Raji (cell line): ENCODE measurements around the gene TMEM169.

Source experiments
- POLR2A ChIP-seq: IDR thresholded peaks from 2 replicates; pipeline ENCODE4 v1.6.1; 2011; ENCODE audit warnings: low read depth, low read length, control low read depth; ENCODE audit not compliant: insufficient read depth

The TMEM169 gene

DNA sequence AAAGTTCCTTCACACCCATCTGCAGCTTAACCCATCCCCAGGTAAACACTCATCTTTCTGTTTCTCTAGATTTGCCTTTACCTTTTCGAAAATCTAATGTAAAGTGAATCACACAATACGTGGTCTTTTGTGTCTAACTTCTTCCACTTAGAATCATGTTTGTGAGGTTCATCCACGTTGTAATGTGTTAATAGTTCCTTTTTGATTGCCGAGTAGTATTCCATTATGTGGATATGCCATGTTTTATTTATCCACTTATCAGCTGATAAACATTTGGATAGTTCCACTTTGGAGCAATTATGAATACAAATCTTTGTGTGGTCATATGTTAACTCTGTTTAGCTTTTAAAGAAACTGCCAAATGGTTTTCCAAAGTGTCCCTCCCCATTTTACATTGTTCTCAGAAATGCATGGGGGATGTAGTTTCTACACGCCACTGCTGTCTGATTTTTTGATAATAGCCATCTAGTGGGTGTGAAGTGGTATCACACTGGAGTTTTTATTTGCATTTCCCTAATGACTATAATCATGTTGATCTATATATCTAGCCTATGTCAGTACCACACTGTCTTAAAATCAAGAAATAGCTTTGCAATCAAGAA, 22.4 kb upstream of the TMEM169 start:
- no peak for TF ChIP-seq POLR2A

DNA sequence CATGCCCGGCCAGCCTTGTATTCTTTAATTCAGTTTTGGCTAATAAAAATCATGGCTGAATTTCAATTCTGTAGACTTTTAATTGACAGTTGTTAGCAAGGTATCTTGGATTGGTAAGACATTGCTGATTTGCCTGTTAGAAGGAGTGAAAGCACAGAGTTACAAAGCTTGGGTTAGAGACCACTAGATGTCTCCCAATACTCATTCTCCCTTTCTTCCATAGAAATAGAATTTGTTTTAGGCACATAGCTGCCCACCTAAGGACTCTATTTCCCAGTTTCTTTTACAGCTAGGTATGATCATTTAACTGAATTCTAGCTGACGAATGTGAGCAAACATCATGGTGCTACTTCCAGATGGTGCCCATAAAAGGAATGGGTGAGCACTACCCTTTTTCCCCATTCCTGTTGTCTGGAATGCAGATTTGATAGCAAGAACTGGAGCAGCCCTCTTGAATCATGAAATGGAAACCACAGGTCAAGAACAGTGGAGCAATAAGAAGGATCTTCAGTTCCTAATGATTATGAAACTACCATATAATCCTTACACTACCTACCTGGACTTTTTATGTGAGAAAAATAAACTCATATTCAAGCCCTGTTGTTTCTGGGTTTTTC, 17.6 kb upstream of the TMEM169 start:
- TF ChIP-seq POLR2A: no peak

DNA sequence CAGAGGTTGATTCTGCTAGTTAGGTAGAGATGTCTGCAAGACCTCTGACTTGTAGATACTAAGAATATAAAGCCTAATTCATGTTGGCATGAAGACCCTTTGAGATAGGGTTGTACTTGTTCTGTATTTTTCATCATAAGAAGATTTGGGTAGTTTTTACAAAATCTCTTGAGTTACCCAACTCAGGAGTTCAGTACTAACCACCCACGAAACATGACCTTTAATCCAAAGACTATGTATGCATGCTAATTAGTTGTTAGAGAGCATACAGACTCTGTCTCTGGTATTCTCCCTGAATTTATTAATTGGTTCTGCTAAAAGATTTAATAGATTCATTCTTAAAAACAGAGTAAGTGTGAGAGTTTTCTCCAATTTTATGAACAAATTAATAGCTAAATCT, 17.1 kb upstream of the TMEM169 start:
- no peak for TF ChIP-seq POLR2A

DNA sequence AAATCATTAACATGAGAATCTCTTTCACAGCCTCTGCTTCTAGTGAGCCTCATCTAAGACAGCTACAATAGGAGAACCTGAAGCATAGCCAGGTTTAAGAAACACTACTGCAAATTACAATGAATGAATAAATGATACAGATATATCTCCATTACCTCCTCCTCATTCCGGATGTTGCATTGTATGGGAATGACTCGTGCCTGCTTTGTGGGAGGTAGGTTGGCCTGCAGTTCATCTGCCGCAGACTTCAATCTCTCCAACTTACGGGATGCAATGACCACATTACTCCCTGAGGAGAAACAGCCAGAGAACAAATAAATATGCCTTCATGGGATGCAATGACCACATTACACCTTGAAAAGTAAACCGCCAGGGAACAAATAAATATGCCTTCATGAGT, 15.5 kb upstream of the TMEM169 start:
- TF ChIP-seq POLR2A: no peak

DNA sequence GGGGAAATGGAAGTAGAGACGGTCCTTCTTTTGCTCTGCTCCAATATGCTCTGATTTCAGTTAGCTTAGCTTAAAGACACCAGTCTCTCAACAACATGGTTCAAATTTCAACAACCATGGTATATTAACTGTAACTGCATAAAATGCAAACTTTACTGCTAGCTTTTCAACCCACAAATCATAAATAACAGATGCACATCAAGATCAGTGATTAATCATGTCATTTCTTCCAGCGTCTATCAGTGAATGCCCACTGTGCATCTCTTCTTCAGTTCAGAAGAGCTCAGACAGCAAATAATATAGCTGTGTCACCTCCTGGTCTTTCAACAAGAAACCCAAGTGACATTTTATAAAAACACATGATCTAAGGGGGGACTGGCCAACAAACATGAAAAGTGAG, 12.7 kb upstream of the TMEM169 start:
- no peak for TF ChIP-seq POLR2A

DNA sequence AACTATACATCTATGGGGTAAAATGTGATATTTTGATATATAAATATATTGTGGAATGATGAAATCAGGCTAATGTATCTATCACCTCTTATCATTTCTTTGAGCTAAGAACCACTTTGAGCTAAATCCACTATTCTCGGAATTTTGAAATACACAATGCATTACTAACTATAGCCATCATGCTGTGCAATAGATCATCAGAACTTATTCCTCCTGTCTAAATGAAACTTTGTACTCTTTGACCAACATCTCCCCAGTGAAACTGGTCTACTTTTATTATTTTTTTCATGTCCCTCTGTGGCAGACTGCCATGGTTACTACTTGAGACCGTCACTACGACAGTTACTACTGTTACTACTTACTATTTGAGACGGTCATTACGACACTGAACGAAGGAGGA, 11.5 kb upstream of the TMEM169 start:
- TF ChIP-seq POLR2A: no peak

DNA sequence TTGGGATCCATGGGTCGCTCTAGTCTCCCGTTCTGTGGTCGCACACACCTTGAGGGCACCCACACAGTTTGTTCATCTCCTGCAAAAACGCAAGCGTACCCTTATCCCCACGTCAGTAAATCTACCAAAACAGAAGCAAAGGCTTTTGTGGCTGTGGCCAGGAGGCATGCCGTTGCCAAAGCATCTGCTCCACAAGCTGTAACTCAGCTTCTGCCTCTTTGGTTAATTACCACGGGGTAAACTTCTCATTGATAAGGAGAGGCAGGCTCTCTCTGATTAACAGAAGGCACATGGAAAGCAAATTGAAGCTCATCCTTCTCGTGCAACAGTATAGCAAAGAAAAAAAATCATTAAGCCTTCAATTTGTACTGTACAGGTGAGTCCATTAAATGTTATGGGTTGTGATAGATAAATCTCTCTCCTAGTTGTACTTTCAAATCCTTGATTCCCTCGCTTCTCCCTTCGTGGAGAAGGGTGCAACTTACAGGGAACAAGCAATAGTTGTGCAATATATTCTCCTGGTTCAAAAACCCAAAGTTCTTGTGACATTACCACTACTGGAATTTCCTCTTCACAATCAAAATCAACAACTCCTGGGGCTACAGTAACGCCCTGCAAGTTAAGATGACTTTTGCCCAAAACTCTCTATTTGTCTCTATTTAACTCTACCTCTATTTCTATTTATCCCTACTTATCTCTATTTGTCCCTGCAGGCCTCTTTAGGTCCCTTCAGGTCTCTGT, 10.4 kb upstream of the TMEM169 start:
- TF ChIP-seq POLR2A: no peak

DNA sequence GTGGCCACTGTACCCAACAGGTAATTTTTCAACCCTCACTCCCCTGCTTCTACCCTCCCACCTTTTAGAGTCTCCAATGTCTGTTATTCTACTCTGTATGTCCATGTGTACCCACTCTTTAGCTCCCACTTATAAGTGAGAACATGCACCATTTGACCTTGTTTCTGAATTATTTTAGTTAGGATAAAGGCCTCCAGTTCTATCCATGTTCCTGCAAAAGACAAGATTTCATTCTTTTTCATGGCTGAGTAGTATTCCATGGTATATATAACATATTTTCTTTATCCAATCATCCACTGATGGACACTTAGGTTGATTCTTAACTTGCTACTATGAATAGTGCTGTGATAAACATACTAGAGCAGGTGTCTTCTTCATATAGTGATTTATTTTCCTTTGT, 9.2 kb upstream of the TMEM169 start:
- no peak for TF ChIP-seq POLR2A

DNA sequence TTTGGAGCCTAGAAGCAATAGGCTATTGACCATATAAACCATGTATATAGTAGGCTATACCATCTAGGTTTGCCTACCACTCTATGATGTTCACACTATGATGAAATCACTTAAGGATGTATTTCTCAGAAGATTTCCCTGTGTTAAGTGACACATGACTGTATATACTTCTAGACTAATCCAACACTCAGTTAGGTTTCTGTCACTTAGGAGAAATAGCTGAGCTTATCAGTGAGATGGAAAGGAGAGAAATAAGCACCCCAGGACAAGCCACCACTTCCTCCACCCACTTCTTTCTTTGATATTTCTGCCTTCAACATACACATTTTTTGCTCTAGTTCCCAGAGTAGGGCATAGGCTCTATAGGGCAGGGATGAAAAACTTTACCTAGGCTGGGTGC, 7.9 kb upstream of the TMEM169 start:
- no peak for TF ChIP-seq POLR2A

DNA sequence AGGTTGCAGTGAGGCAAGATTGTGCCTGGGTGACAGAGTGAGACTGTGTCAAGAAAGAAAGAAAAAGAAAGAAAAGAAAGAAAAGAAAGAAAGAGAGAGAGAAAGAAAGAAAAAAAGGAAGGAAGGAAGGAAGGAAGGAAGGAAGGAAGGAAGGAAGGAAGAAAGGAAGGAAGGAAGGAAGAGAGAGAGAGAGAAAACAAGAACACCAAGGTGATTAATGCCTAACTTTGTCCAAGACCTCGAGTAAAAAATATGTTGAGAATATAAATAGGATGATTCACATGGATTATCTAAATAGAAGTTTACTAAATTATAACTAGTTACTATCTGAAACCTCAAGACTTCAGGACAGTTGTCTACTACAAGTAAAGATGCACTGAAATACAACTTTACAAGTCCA, 7.3 kb upstream of the TMEM169 start:
- no peak for TF ChIP-seq POLR2A

DNA sequence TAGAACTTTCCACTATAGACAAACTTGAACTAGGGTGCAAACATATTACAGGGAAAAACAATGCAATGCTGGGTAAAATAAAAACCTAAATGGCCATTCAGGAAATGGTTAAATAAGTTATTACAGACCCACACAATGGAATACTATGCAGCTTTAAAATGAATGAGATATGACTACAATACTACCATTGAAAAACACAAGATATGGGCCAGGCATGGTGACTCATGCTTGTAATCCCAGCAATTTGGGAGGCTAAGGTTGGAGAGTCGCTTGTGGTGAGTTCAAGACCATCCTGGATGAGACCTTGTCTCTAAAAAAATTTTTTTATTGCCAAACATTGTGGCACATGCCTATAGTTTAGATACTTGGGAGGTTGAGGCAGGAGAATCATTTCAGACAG, 6.9 kb upstream of the TMEM169 start:
- no peak for TF ChIP-seq POLR2A

DNA sequence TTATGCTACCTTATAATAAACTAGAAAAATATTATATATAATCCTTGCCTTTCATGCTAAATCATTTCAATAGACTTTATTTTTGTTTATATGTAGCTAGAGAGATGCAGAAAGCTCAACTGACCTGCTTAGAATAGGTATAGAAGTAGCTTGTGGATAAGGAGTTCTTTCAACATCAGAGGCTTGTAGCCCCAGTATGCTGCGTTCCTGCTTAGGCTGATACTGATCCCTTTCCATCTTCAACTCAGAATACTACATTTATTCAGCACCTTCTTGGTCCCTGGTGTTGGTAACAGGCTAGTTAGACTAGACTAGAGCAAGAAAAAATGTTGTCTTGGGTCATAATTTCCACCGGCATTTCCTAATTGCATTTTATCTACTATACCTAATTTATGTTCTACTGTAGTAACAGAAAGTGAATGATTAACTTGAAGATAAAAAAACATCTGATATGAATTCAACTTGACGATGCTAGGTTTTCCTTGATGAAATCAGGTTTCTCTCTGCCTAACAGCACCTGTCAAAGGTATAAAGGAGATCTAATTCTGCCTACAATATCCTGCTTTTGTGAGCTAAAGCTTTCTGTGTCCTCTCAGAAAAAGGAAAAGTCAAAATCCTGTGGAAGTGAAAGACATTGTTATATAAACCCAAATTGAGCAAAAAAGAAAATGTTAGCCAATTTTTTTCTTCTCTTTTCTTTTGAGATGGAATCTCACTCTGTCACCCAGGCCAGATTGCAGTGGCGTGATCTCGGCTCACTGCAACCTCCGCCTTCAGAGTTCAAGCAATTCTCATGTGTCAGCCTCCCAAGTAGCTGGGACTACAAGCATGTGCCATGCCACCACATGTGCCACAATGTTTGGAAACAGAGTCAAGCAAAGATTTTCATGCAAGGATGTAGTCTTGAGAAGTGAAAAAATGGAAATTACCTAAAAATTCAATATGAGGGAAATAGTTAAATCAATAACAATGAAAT, 5.9 kb upstream of the TMEM169 start:
- no peak for TF ChIP-seq POLR2A

DNA sequence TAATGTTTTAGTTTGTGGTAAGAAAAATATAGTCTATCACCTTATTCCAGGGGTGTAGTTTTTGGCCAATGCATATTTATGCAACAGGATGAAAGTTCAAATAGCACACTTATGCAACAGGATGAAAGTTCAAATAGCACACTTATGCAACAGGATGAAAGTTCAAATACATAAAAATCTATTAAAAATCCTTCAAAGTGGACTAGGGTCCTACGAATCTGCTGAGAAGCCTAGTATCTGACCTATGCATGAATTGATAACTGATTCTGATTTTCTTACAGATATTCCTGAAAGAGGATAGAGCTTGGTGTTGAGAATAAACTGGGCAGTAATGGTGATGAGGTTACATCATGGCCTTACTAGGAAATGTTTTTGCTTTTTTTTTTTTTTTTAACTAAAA, 2.9 kb upstream of the TMEM169 start:
- TF ChIP-seq POLR2A: no peak

DNA sequence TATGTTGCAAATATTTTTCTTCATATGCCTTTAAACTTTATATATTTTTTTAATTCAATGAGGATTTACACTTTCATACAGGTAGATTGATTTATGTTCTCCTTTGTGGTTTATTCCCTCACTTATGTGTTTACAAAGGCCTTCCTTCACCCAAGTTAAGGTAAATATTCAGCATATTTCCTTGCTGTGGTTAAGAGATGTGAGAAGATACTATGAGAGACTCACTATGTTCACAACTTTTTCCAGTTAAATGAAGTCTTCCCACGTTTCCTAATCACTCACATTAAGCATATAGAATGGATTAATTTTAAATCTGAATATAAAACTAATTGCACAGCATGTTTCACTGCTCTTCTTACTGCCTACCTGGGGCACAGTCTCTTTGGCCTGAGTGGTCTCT, 707 bp upstream of the TMEM169 start:
- TF ChIP-seq POLR2A: no peak

DNA sequence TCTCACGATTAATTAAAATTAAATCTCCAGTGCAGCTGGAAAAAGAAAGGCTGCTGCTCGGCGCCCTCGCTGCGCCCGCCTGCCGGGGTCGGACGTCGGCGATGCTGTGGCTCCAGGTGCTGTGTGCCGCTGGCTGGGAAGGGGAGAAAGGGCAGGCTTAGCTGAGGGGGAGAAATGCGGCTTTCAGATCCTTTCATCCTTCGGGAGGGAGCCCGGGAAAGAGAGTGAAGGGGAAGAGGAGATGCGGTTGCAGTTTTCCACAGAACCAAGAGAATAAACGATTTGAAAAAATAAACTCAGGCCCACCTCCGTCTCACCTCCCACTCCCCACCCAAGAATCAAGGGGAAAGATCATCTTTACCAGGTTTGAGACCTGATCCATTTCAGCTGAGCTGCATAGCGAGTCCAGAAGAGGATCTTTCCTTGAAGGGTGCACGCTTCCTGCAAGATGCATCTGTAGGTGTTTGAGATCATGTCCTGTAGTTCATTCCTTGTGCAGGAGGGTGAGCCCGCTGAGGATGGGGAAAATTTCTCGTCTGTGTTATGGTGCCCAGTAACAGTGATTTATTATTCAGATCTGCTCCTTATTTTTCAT, 495 bp downstream of the TMEM169 start:
- no peak for TF ChIP-seq POLR2A
